ENCODE results near the gene NSG1.
"Not testable (repeated sequence)": the region's sequence is repeated elsewhere in the genome, so short reads cannot be mapped to it uniquely, and the experiment has no call there.

Gene NSG1

GRCh38 chr4:4386736-4387392, at the start of gene NSG1:
Gene NSG1, plus strand, starts transcription at chr4:4387102. Its CDS starts 528 bp downstream, at chr4:4387630.
- DNase-seq (ENCODE audit: low spot score) = peak; percentile 65

DNA sequence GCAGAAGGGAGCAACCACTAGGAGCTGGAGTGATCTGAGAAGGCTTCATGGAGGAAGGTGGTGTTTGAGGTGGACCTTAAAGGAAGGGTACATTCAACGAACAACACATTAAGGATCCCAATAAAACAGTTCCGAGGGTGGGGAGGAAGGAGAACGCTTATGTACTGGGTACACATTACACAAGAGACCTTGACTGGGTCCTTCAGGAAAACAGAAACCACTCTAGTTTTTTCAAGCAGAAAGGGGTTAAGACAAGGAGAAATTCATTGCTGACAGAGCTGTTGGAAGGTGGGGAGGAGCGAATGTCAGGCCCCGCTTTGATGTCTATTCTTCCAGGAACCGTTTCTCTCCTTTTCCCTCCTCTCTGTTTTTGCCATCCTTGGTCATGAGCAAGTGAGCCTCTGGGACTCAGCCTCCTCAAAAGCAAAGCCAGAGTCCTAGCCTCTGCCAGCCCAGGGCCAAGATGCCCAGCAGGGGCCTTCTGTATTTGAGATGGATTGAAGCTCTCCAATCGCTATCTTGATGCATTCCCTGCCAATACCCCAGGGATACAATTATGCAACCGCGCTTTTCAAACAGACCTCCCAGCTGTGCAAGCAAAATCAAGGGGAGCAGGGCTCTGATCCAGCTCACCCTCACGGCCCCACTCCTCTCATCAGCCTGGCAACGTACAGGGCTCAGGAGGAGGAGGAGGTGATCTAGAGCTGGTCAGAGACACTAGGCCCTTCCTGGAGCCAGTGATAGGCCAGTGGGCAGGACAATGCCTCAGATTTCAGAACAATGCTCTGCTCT, 48.5 kb upstream of the NSG1 start:
- no peak for DNase-seq (ENCODE audit: low spot score)

DNA sequence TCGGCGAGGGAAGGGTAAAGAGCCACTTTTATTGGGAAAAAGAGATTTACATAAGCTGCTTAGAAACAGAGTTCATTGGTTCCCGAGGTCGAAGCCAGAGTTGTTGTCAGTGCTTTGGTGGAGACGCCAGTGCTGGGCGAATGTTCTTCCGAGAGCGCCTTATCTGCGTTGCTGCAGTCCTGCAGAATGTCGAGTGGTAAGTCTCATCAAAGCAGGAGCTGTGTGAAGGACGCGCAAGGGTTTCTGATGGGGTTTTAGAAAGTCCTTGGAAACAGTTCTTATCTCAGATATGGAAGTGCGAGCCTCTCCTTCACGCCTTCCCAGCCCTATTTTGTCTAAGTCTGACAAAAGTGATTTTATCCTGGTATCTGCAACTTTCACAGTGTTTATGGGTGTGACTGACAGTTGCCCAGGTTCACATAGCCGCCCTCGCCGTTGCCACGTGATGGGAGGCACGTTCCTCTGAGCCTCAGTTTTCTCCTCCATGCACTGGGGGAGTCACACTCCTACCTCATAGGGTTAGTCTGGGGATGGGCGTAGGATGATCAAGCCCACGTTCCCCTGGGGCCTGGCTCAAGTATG, 47.3 kb upstream of the NSG1 start:
- DNase-seq (ENCODE audit: low spot score) = no peak

GRCh38 chr4:4341861-4342650, 44.8 kb upstream of the NSG1 start:
- no peak for DNase-seq (ENCODE audit: low spot score)

GRCh38 chr4:4343038-4343437, 43.9 kb upstream of the NSG1 start:
- no peak for DNase-seq (ENCODE audit: low spot score)

DNA sequence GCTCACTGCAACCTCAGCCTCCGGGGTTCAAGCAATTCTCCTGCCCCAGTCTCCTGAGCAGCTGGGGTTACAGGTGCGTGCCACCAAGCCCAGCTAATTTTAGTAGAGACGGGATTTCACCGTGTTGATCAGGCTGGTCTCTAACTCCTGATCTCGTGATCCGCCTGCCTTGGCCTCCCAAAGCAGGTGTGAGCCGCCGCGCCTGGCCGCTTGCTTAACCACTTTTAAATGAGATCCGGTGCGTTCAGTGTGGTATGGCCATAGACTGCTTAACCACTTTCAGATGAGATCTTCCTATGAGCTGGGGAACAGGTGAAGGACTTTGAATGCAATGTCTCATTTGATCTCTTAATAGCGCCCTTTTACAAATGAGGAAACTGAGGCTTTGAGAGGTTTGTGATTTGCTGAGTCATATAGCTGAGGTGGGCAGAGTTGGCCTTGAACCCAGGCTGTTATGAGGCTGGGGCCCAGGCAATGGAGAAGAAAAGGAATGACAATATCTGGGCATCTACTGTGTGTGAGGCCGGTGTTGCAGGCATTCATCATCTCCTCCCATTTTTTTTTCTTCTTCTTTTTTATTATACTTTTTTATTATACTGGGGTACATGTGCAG, 41.9 kb upstream of the NSG1 start:
- DNase-seq (ENCODE audit: low spot score) = no peak

- no peak for DNase-seq (ENCODE audit: low spot score)
Measured at GRCh38 chr4:4347585-4347984, 39.3 kb upstream of the NSG1 start.

DNA sequence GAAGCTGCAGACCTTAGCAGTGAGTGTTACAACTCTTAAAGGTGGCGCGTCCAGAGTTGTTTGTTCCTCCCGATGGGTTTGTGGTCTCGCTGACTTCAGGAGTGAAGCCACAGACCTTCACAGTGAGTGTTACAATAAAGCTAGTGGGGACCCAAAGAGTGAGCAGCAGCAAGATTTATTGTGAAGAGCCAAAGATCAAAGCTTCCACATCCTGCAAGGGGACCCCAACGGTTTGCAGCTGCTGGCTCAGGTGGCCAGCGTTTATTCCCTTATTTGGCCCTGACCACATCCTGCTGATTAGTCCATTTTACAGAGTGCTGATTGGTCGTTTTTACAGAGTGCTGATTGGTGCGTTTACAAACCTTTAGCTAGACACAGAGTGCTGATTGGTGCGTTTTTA, 38.3 kb upstream of the NSG1 start:
- DNase-seq (ENCODE audit: low spot score) = not testable (repeated sequence)

- DNase-seq (ENCODE audit: low spot score) = no peak
Measured at GRCh38 chr4:4349867-4350266, 37.0 kb upstream of the NSG1 start.

- no peak for DNase-seq (ENCODE audit: low spot score)
Measured at GRCh38 chr4:4350909-4351308, 36.0 kb upstream of the NSG1 start.

DNA sequence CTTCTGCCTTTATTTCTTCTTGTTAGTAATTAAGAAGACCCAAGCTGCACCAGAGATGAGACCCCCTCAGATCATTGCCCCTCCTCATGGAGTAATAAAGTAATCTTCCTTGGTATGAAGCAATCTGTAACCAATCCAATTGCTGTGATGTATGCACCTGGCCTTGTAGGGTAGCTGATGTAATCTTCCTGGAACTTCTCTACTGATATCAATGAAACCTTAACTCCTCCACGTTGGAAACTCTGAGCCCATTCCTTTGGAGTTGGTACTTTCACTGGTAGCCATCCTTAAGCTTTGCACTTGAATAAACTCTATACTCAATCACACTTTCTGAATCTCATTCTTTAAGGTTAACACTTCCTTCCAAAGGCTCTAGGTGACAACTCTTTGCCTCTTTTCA, 31.6 kb upstream of the NSG1 start:
- DNase-seq (ENCODE audit: low spot score) = no peak

GRCh38 chr4:4356106-4357041, 30.5 kb upstream of the NSG1 start:
- DNase-seq (ENCODE audit: low spot score) = no peak

DNA sequence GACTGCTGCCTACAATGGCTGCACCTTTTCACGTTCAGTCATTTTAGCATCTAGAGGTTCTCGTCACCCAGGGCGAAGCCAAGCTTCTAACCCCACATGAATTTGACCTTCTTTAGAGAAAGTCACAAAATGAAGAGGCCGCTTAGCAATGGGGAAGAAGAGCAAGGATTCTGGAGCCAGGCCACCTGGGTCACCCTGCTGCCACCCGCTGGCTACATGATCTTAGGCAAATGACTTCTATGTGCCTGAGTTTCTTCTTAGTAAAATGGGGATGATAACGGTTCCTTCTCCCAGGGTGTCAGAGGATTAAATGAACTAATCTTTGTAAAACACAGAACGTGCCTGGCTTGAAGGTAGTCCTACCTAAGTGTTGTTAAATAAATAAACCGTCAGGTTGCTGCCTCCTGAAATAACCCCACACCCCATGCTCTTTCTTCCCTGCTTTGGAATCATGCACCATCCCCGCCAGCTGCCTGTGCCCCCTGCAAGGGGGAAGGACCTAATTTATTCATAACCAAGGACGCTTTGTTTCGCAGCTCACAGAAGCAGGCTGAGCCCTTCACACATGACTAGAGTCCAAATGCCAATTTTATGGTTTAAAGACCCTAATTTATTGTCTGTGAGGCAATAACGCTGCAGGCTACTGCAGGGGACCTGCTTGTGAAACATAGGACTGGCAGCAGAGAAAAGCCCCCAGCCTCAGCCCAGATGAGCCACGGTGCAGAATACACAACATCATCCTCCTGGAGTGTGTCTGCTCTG, 28.6 kb upstream of the NSG1 start:
- DNase-seq (ENCODE audit: low spot score) = no peak

- DNase-seq (ENCODE audit: low spot score) = no peak
Measured at GRCh38 chr4:4361883-4362282, 25.0 kb upstream of the NSG1 start.

- DNase-seq (ENCODE audit: low spot score) = no peak
Measured at GRCh38 chr4:4362991-4363697, 23.8 kb upstream of the NSG1 start.

DNA sequence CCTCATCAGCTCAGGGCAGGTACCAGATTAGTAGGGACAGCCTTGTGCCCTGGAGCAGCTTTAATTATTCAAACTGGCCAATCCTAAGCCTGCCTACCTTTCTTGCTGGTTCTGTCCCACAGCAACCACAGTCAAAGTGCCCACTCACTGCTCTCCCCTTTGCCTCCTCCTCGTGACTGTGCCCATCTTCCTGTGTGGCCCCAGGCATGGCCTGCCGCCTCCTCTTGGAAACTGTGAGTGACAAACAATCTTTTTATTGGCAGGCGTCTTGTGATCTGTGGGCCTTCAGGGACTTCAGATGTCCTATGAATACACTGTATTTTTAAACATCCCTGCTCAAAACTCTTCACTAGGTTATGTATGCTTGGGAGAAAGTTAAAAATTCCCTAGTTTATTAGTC, 22.8 kb upstream of the NSG1 start:
- DNase-seq (ENCODE audit: low spot score) = no peak

DNA sequence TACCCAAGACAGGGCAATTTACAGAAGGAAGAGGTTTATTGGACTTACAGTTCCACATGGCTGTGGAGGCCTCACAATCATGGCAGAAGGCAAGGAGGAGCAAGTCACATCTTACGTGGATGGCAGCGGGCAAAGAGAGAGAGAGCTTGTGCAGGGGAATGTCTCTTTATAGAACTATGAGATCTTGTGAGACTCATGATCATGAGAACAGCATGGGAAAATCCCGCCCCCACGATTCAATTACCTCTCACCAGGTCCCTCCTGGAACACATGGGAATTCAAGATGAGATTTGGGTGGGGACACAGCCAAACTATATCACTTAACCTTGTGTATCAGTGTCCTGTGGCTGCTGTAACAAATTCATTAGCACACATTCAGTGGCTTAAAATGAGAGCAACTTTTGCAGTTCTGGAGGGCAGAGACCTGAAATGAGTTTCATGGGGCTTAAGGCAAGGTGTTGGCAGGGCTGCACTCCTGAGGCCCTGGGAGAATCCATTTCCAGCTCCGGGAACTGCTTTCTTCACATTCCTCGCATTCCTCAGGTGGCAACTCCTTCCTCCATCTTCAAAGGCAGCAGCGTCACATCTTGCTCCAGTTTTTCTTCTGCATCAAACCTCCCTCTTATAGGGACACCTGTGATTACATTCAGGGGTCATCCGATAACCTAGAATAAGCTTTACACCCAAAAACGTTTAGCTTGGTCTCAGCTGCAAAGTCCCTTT, 22.3 kb upstream of the NSG1 start:
- no peak for DNase-seq (ENCODE audit: low spot score)

DNA sequence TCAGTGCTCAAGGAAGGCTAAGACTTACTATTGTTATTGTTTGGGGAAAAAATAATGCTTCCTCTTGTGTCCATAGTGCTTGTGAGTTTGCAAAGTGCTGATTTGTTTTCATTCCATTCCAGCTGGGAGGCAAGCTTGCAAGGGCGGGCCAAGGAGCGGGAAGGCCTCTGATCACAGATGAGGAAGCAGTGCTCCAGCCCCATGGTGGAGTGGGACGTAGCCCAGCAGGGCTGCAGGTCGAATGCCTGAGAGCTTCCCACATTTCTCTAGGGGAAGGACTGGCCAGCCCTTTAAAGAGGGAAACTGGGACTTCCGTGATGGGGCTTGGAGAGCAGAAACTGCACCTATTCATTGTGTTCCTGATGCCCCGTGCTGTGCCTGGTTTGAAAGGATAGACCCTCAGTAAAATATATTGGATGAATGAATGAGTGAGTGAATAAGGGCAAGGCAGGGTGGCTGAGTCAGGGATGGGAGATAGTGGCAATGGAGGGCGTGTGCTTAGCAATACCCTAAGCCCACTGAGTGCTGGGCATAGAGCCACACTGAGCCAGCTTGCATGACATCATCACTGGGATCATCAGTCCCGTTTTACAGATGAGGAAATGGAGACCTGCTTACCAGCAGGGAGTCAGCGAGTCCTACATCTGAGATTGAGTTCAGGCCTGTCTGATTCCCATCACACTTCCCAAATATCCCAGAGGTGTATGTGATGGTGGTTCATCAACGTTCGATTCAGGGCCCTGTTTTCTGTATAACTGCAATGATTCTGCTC, 17.9 kb upstream of the NSG1 start:
- DNase-seq (ENCODE audit: low spot score) = no peak
